Natural killer cell (primary cell): ENCODE results near the gene DNM1. TPM values are rescaled to one million over a fixed set of nuclear protein-coding genes. Genes with fewer than 3 reads are reported as not detected.

Experiments
- ATAC-seq, 3 donors: fragments of 150-1000 bp in 2 of 3; fragments of 200-7000 bp in 1 of 3; cut with Tn5 transposase; 1 replicate in 1 of 3; 2 replicates in 2 of 3; pipeline ENCODE4 v1.10.0; 2021; ENCODE audit warnings: mild to moderate bottlenecking in 2 of 3, moderate library complexity in 2 of 3
- DNase-seq, 2 donors: peaks; one replicate each; pipeline versions ENCODE4 v3.0.0 to v3.0.0-alpha.2; 2013 to 2021; ENCODE audit warnings: mixed read lengths in 1 of 2
- H3K27ac ChIP-seq: one replicate; pipeline ENCODE4 v1.5.1; 2013; ENCODE audit warnings: mild to moderate bottlenecking, low read length
- H3K27me3 ChIP-seq: one replicate; pipeline ENCODE4 v1.6.1; 2013; ENCODE audit warnings: low read length; ENCODE audit not compliant: control insufficient read depth, insufficient read depth
- H3K36me3 ChIP-seq: one replicate; pipeline ENCODE4 v1.6.1; 2013; ENCODE audit warnings: low read length; ENCODE audit not compliant: control insufficient read depth, insufficient read depth
- H3K4me1 ChIP-seq: one replicate; pipeline ENCODE4 v1.6.1; 2013; ENCODE audit warnings: low read length; ENCODE audit not compliant: control insufficient read depth, insufficient read depth
- H3K4me3 ChIP-seq: one replicate; pipeline ENCODE4 v1.5.1; 2013; ENCODE audit warnings: low read length
- H3K9me3 ChIP-seq: one replicate; pipeline ENCODE4 v1.6.1; 2013; ENCODE audit warnings: low read length; ENCODE audit not compliant: control insufficient read depth, insufficient read depth
- H3K27ac Mint-ChIP-seq, 2 donors: one replicate each; pipeline ENCODE4 v1.8.0; 2022; ENCODE audit warnings: mild to moderate bottlenecking in 2 of 2, mixed read lengths in 2 of 2, moderate library complexity in 1 of 2
- H3K27me3 Mint-ChIP-seq, 2 donors: one replicate each; pipeline ENCODE4 v1.8.0; 2022; ENCODE audit warnings: low read depth in 2 of 2, mixed read lengths in 2 of 2
- H3K36me3 Mint-ChIP-seq: one replicate; pipeline ENCODE4 v1.8.0; 2022; ENCODE audit warnings: mixed read lengths
- H3K4me1 Mint-ChIP-seq, 2 donors: one replicate each; pipeline ENCODE4 v1.8.0; 2022; ENCODE audit warnings: mixed read lengths in 2 of 2
- H3K4me3 Mint-ChIP-seq: one replicate; pipeline ENCODE4 v1.8.0; 2022; ENCODE audit warnings: mild to moderate bottlenecking, moderate library complexity, mixed read lengths
- H3K9me3 Mint-ChIP-seq, 2 donors: one replicate each; pipeline ENCODE4 v1.8.0; 2022; ENCODE audit warnings: mixed read lengths in 2 of 2
- WGBS: methylation state at CpG from one replicate; pipeline ENCODE4 v1.1.7; 2013; ENCODE audit warnings: missing lambda C conversion rate; ENCODE audit not compliant: insufficient coverage; 5-methylcytosine and 5-hydroxymethylcytosine counted together
- intact Hi-C: fragments of 100-400 bp; cut with micrococcal nuclease; formaldehyde crosslinking; loops from one replicate; pipeline ENCODE4 v1.14.2; 2022
- total RNA-seq, 4 donors: library from RNA; stranded (reverse); fragments of 120-200 nt in 1 of 4; gene quantifications; one replicate each; pipeline versions ENCODE4 v1.2.3 to v1.2.4, GENCODE V29; 2013 to 2022
- TF ChIP-seq, protein P1 (sequence below): fragments of 200-600 bp; IDR thresholded peaks from one replicate; pipeline ENCODE4 v1.8.0; 2022; ENCODE audit warnings: antibody characterized with exemption

The DNM1 gene
- total RNA-seq, 3 donors from 2014 or later (not counting 1 experiment from before 2014, with no cell fraction given): 1.4 to 8.1 (median 2.6) TPM

DNA sequence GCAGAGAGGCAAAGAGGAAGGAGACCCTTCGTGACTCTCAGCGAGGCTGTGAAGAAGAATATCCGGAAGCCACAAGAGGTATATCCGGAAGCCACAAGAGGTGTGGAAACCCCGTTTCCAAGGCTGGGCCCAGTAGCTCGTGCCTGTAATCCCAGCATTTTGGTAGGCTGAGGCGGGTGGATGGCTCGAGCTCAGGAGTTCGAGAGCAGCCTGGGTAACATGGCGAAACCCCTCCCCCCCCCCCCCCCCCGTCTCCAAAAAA is 43.7 kb upstream of the DNM1 start:
- Histone ChIP-seq H3K4me1 (peaks cover 19% of the 10 kb centered on the region), H3K4me3 (peak overlapping the region; percentile 74), H3K27ac (peak overlapping the region; percentile 83), H3K9me3 (no peaks in the 10 kb centered on the region), H3K36me3 (peaks cover 10% of the 10 kb centered on the region), H3K27me3 (no peaks in the 10 kb centered on the region)
- H3K27me3 Mint-ChIP-seq: no peaks in the 10 kb centered on the region
- H3K27ac Mint-ChIP-seq: peak overlapping the region; percentile 82 to 90
- H3K4me1 Mint-ChIP-seq: peaks cover 15 to 22% of the 10 kb centered on the region in 2 donors
- ATAC-seq (peak; percentile 8 to 29 (median 17)), DNase-seq (peak; percentile 27 to 84)
- 13% methylated on average over 10 of the region's 11 CpGs for WGBS
- intact Hi-C loops: no loop called here
- peak overlapping the region; percentile 92 for H3K4me3 Mint-ChIP-seq
- TF ChIP-seq, protein P1, sequence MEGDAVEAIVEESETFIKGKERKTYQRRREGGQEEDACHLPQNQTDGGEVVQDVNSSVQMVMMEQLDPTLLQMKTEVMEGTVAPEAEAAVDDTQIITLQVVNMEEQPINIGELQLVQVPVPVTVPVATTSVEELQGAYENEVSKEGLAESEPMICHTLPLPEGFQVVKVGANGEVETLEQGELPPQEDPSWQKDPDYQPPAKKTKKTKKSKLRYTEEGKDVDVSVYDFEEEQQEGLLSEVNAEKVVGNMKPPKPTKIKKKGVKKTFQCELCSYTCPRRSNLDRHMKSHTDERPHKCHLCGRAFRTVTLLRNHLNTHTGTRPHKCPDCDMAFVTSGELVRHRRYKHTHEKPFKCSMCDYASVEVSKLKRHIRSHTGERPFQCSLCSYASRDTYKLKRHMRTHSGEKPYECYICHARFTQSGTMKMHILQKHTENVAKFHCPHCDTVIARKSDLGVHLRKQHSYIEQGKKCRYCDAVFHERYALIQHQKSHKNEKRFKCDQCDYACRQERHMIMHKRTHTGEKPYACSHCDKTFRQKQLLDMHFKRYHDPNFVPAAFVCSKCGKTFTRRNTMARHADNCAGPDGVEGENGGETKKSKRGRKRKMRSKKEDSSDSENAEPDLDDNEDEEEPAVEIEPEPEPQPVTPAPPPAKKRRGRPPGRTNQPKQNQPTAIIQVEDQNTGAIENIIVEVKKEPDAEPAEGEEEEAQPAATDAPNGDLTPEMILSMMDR: no peak
- H3K9me3 Mint-ChIP-seq: no peaks in the 10 kb centered on the region
- H3K36me3 Mint-ChIP-seq: no peaks in the 10 kb centered on the region

- Mint-ChIP-seq H3K36me3 (no peaks in the 10 kb centered on the region), H3K27me3 (no peaks in the 10 kb centered on the region), H3K4me1 (peaks cover 15 to 22% of the 10 kb centered on the region in 2 donors), H3K27ac (peak within 1 kb of the TSS; percentile 82 to 90), H3K4me3 (peak within 1 kb of the TSS; percentile 92), H3K9me3 (no peaks in the 10 kb centered on the region)
- ATAC-seq (peak; percentile 90 to 97 (median 93)), DNase-seq (peak; percentile 87 to 95)
- no peaks in the 10 kb centered on the region for H3K27me3 ChIP-seq
- TF ChIP-seq, protein P1: no peak
- no peaks in the 10 kb centered on the region for H3K9me3 ChIP-seq
- WGBS: under 1% methylated on average over 74 of the region's 77 CpGs
- peak within 1 kb of the TSS; percentile 94 for H3K4me3 ChIP-seq
- intact Hi-C loops: no loop called here
- peaks cover 19% of the 10 kb centered on the region for H3K4me1 ChIP-seq
- peaks cover 12% of the 10 kb centered on the region for H3K36me3 ChIP-seq
- peak within 1 kb of the TSS; percentile 83 for H3K27ac ChIP-seq
Measured at GRCh38 chr9:128159784-128160602, 43.2 kb upstream of the DNM1 start, which contains the start of gene BBLN. TSS of gene BBLN (plus strand) at chr9:128160265. CDS start at chr9:128160408, 143 bp downstream.

- Histone ChIP-seq H3K27me3 (no peaks in the 10 kb centered on the region), H3K9me3 (no peaks in the 10 kb centered on the region), H3K36me3 (peaks cover 12% of the 10 kb centered on the region), H3K27ac (peak overlapping the region; percentile 71), H3K4me3 (peak overlapping the region; percentile 94), H3K4me1 (peaks cover 19% of the 10 kb centered on the region)
- peaks cover 15 to 22% of the 10 kb centered on the region in 2 donors for H3K4me1 Mint-ChIP-seq
- H3K9me3 Mint-ChIP-seq: no peaks in the 10 kb centered on the region
- under 1% methylated on average over 21 of the region's 23 CpGs for WGBS
- TF ChIP-seq, protein P1: no peak
- no peaks in the 10 kb centered on the region for H3K36me3 Mint-ChIP-seq
- H3K4me3 Mint-ChIP-seq: peak overlapping the region; percentile 92
- peak; percentile 26 to 60 for DNase-seq
- ATAC-seq: peak in 1 of 3 donors; percentile 2
- peak overlapping the region in 1 of 2 donors; percentile 90 for H3K27ac Mint-ChIP-seq
- intact Hi-C loops: no loop called here
- H3K27me3 Mint-ChIP-seq: no peaks in the 10 kb centered on the region
Measured at GRCh38 chr9:128160603-128160987, 42.6 kb upstream of the DNM1 start.
